Endothelial cell of umbilical vein (primary cell): ENCODE results near the gene SOX10. TPM values are rescaled to one million over a fixed set of nuclear protein-coding genes. Genes with fewer than 3 reads are reported as not detected.

Experiments used
- BruUV-seq: library from RNA; stranded (reverse); fragments of 400-500 nt; replicated peaks from 2 replicates; lab custom pipeline; 2021; lab: Mats Ljungman, UMichigan
- CTCF ChIA-PET: fragments of 300-600, 350-600 bp; sonication (Branson Sonifier 250); formaldehyde crosslinking; loops from one replicate; lab custom pipeline; 2021; ENCODE audit warnings: antibody characterized with exemption, inconsistent platforms; lab: Charles Lee
- POLR2A ChIA-PET: fragments of 300-600, 350-600 bp; sonication (Branson Sonifier 250); formaldehyde crosslinking; loops from one replicate; lab custom pipeline; 2021; ENCODE audit warnings: antibody characterized with exemption, inconsistent platforms; lab: Charles Lee
- DNase-seq: peaks from one replicate; pipeline ENCODE4 v3.0.0-alpha.2; 2011; ENCODE audit warnings: low read depth, low spot score
- FAIRE-seq: peaks from 2 replicates; lab custom pipeline; 2011; peaks lifted over from hg19 to GRCh38; lab: Jason Lieb, UNC
- H2AFZ ChIP-seq: 2 replicates; pipeline ENCODE4 v1.6.0; 2012; ENCODE audit warnings: low read depth, low read length, control low read depth, inconsistent platforms
- H3K27ac ChIP-seq: 2 replicates; pipeline ENCODE4 v1.5.1; 2011; ENCODE audit warnings: low read depth, mild to moderate bottlenecking, control low read depth, low read length, moderate library complexity; ENCODE audit not compliant: insufficient read depth
- H3K27me3 ChIP-seq, 2 experiments: 2 replicates each; pipeline versions ENCODE4 v1.6.0 to v1.6.1; 2011; ENCODE audit warnings: low read length in 2 of 2, mixed read lengths in 1 of 2; ENCODE audit not compliant: control insufficient read depth in 2 of 2, insufficient read depth in 2 of 2
- H3K36me3 ChIP-seq, 2 experiments: 2 replicates in 1 of 2; 3 replicates in 1 of 2; pipeline ENCODE4 v1.5.1; 2011; ENCODE audit warnings: low read length in 2 of 2, mild to moderate bottlenecking in 1 of 2, moderate library complexity in 1 of 2; ENCODE audit not compliant: control insufficient read depth in 2 of 2, insufficient read depth in 2 of 2; ENCODE audit errors: extremely low read depth in 1 of 2
- H3K4me1 ChIP-seq: 3 replicates; pipeline ENCODE4 v1.5.1; 2011; ENCODE audit warnings: mild to moderate bottlenecking, low read length; ENCODE audit not compliant: control insufficient read depth, insufficient read depth; ENCODE audit errors: extremely low read depth
- H3K4me2 ChIP-seq: 2 replicates; pipeline ENCODE4 v1.6.1; 2011; ENCODE audit warnings: low read length, control low read depth, mixed read lengths; ENCODE audit not compliant: insufficient read depth
- H3K4me3 ChIP-seq, 3 experiments: fragments of 200-600 bp in 1 of 3; sonication (generic), shearing (Covaris generic) in 1 of 3; replicated peaks in 1 of 3; 2 replicates each; pipeline ENCODE4 v1.5.1; 2011 to 2016; ENCODE audit warnings: control low read depth in 3 of 3, low read length in 3 of 3, mild to moderate bottlenecking in 2 of 3, inconsistent platforms in 1 of 3, low read depth in 1 of 3, moderate library complexity in 1 of 3; ENCODE audit not compliant: insufficient read depth in 1 of 3
- H3K79me2 ChIP-seq: 2 replicates; pipeline ENCODE4 v1.6.0; 2012; ENCODE audit warnings: low read length, inconsistent platforms; ENCODE audit not compliant: control insufficient read depth, insufficient read depth
- H3K9ac ChIP-seq: replicated peaks from 2 replicates; pipeline ENCODE3; 2011; ENCODE audit warnings: low read length, control low read depth; ENCODE audit not compliant: insufficient read depth; ENCODE audit errors: extremely low read depth
- H3K9me1 ChIP-seq: replicated peaks from 3 replicates; pipeline ENCODE4 v1.6.0; 2011; ENCODE audit warnings: mild to moderate bottlenecking, low read length; ENCODE audit not compliant: control insufficient read depth, insufficient read depth; ENCODE audit errors: extremely low read depth
- H3K9me3 ChIP-seq: replicated peaks from 2 replicates; pipeline ENCODE4 v1.5.1; 2012; ENCODE audit warnings: low read length, inconsistent platforms; ENCODE audit not compliant: control insufficient read depth, insufficient read depth
- H4K20me1 ChIP-seq: replicated peaks from 2 replicates; pipeline ENCODE3; 2011; ENCODE audit warnings: mild to moderate bottlenecking, low read length; ENCODE audit not compliant: control insufficient read depth, insufficient read depth; ENCODE audit errors: extremely low read depth
- CTCF ChIP-seq, 2 donors: IDR thresholded peaks; 1 replicate in 1 of 2; 2 replicates in 1 of 2; pipeline ENCODE4 v1.5.1; 2011; ENCODE audit warnings: low read length in 2 of 2, mild to moderate bottlenecking in 2 of 2, moderate library complexity in 2 of 2, control low read depth in 1 of 2, inconsistent platforms in 1 of 2, low read depth in 1 of 2; ENCODE audit not compliant: insufficient read depth in 1 of 2; ENCODE audit errors: extremely low read depth in 1 of 2
- EZH2 ChIP-seq: IDR thresholded peaks from 2 replicates; pipeline ENCODE4 v1.6.1; 2012; ENCODE audit warnings: borderline replicate concordance, low read depth, mild to moderate bottlenecking, moderate library complexity, low read length, inconsistent platforms; ENCODE audit not compliant: severe bottlenecking
- FOS ChIP-seq: IDR thresholded peaks from 2 replicates; pipeline ENCODE4 v1.6.1; 2011; ENCODE audit warnings: mild to moderate bottlenecking, low read length, moderate library complexity, borderline replicate concordance; ENCODE audit not compliant: insufficient read depth
- GATA2 ChIP-seq: IDR thresholded peaks from 2 replicates; pipeline ENCODE4 v1.7.0; 2011; ENCODE audit warnings: low read depth, mild to moderate bottlenecking, moderate library complexity, mixed read lengths, low read length; ENCODE audit not compliant: insufficient read length, insufficient read depth
- JUN ChIP-seq: IDR thresholded peaks from 2 replicates; pipeline ENCODE4 v1.6.1; 2011; ENCODE audit warnings: borderline replicate concordance, low read depth; ENCODE audit not compliant: insufficient read length, insufficient read depth
- MAX ChIP-seq: IDR thresholded peaks from 2 replicates; pipeline ENCODE4 v1.6.1; 2011; ENCODE audit not compliant: insufficient read depth, insufficient read length
- MYC ChIP-seq: IDR thresholded peaks from one replicate; pipeline ENCODE4 v1.6.1; 2011; ENCODE audit warnings: mild to moderate bottlenecking, low read depth, low read length
- POLR2A ChIP-seq: IDR thresholded peaks from 2 replicates; pipeline ENCODE4 v1.6.1; 2012; ENCODE audit warnings: low read depth, mild to moderate bottlenecking, control low read depth, low read length
- POLR2AphosphoS5 ChIP-seq: IDR thresholded peaks from 2 replicates; pipeline ENCODE4 v1.6.1; 2012; ENCODE audit warnings: low read depth, mild to moderate bottlenecking, control low read depth, low read length, moderate library complexity; ENCODE audit not compliant: insufficient read depth
- dilution Hi-C: fragments of 300-500 bp; cut with MboI; formaldehyde crosslinking; loops from one replicate; pipeline ENCODE4 v1.15.0; 2019; ENCODE audit warnings: low sequenced_read_pairs; ENCODE audit not compliant: extremely low pct_ligation_motif_present
- intact Hi-C: fragments of 100-400 bp; cut with micrococcal nuclease; formaldehyde crosslinking; loops from one replicate; pipeline ENCODE4 v1.10.0; 2022
- polyA plus RNA-seq, 4 experiments: library from polyadenylated mRNA; depleted of rRNA in 3 of 4; stranded (reverse) in 3 of 4; unstranded in 1 of 4; fragments of >200 nt; gene quantifications; 2 replicates each; pipeline versions ENCODE4 v1.2.1 to v1.2.3, GENCODE V29; 2011 to 2012; ENCODE audit warnings: missing spikeins in 1 of 4
- total RNA-seq: library from RNA; stranded (reverse); gene quantifications from 2 replicates; pipeline ENCODE4 v1.2.3, GENCODE V29; 2021

The SOX10 gene
- total and polyA plus RNA-seq, 2 donors (not counting 3 experiments of a cell fraction or from before 2014, with no cell fraction given) = not detected

GRCh38 chr22:38018938-38019827, 34.8 kb upstream of the SOX10 start:
- Histone ChIP-seq H4K20me1 (no peaks in the 10 kb centered on the region), H3K4me3 (no peak overlapping the region), H3K36me3 (no peaks in the 10 kb centered on the region), H3K4me2 (no peak overlapping the region), H3K9ac (no peak overlapping the region), H3K27me3 (no peaks in the 10 kb centered on the region), H3K27ac (no peak overlapping the region), H2AFZ (no peak overlapping the region), H3K9me1 (no peaks in the 10 kb centered on the region), H3K9me3 (no peaks in the 10 kb centered on the region), H3K79me2 (no peaks in the 10 kb centered on the region), H3K4me1 (peaks cover 8% of the 10 kb centered on the region)
- POLR2A ChIA-PET = no interaction called here
- no peak for TF ChIP-seq GATA2
- no peak for TF ChIP-seq POLR2AphosphoS5
- TF ChIP-seq POLR2A = no peak
- TF ChIP-seq FOS = no peak
- TF ChIP-seq JUN = no peak
- TF ChIP-seq MYC = no peak
- TF ChIP-seq MAX = no peak
- no peak for TF ChIP-seq CTCF (IDR thresholded peaks at IDR 0.05; ENCODE audit: extremely low read depth in 1 of 2, insufficient read depth in 1 of 2, low read depth in 1 of 2, low read length in 2 of 2)
- no peak for TF ChIP-seq EZH2
- dilution Hi-C loops = no loop called here
- no TSS peak for BruUV-seq
- intact Hi-C loops = no loop called here
- FAIRE-seq (no peak), DNase-seq (no peak)
- CTCF ChIA-PET = no interaction called here
